GM23338 (cell line): ENCODE data around the gene LDHD. TPM values are rescaled to one million over a fixed set of nuclear protein-coding genes. Genes with fewer than 3 reads are reported as not detected.

Experiments
- ATAC-seq: fragments of 200-7000 bp; cut with Tn5 transposase; 3 replicates; pipeline ENCODE4 v1.9.1; 2020
- DNase-seq: peaks from one replicate; pipeline ENCODE4 v3.0.0-alpha.2; 2015; ENCODE audit warnings: low spot score
- H2AFZ ChIP-seq: fragments of 200-600 bp; sonication (generic); 2 replicates; pipeline ENCODE4 v1.8.0; 2016; ENCODE audit warnings: antibody characterized with exemption, mild to moderate bottlenecking, moderate library complexity
- H3F3A ChIP-seq: fragments of 200-600 bp; sonication (generic); replicated peaks from 2 replicates; pipeline ENCODE4 v1.8.0; 2017; ENCODE audit warnings: antibody characterized with exemption, mixed run types, low read depth
- H3K27ac ChIP-seq: fragments of 200-600 bp; sonication (generic); 2 replicates; pipeline ENCODE4 v1.6.1; 2016; ENCODE audit warnings: low read depth
- H3K27me3 ChIP-seq: fragments of 200-600 bp; sonication (generic); 2 replicates; pipeline ENCODE4 v1.8.0; 2016; ENCODE audit warnings: mild to moderate bottlenecking, mixed run types, moderate library complexity; ENCODE audit not compliant: insufficient read depth
- H3K36me3 ChIP-seq: fragments of 200-600 bp; sonication (generic); 2 replicates; pipeline ENCODE4 v1.8.0; 2016; ENCODE audit warnings: mild to moderate bottlenecking; ENCODE audit not compliant: insufficient read depth
- H3K4me1 ChIP-seq: fragments of 200-600 bp; sonication (generic); 2 replicates; pipeline ENCODE4 v1.8.0; 2016; ENCODE audit warnings: mild to moderate bottlenecking, moderate library complexity; ENCODE audit not compliant: insufficient read depth
- H3K4me2 ChIP-seq: fragments of 200-600 bp; sonication (generic); 2 replicates; pipeline ENCODE4 v1.7.1; 2017; ENCODE audit warnings: mixed run types
- H3K4me3 ChIP-seq: fragments of 200-600 bp; sonication (generic); 2 replicates; pipeline ENCODE4 v1.6.1; 2016; ENCODE audit warnings: mixed run types
- H3K79me2 ChIP-seq: fragments of 200-600 bp; sonication (generic); replicated peaks from 2 replicates; pipeline ENCODE4 v1.8.0; 2017; ENCODE audit warnings: mild to moderate bottlenecking; ENCODE audit not compliant: insufficient read depth
- H3K9me2 ChIP-seq: fragments of 200-600 bp; sonication (generic); 2 replicates; pipeline ENCODE4 v1.8.0; 2017; ENCODE audit not compliant: insufficient read depth
- H4K20me1 ChIP-seq: fragments of 200-600 bp; sonication (generic); replicated peaks from 2 replicates; pipeline ENCODE4 v1.8.0; 2017; ENCODE audit warnings: mild to moderate bottlenecking; ENCODE audit not compliant: insufficient read depth
- H3K27ac Mint-ChIP-seq: 2 replicates; pipeline ENCODE4 v1.8.0; 2020; ENCODE audit warnings: inconsistent platforms, mild to moderate bottlenecking, moderate library complexity, mixed read lengths
- H3K27me3 Mint-ChIP-seq: 3 replicates; pipeline ENCODE4 v1.8.0; 2022; ENCODE audit warnings: low read depth, mild to moderate bottlenecking, moderate library complexity, mixed read lengths, inconsistent platforms; ENCODE audit not compliant: insufficient read depth, poor library complexity
- H3K36me3 Mint-ChIP-seq: 3 replicates; pipeline ENCODE4 v1.8.0; 2021; ENCODE audit warnings: low read depth, mild to moderate bottlenecking, inconsistent platforms, moderate library complexity, mixed read lengths
- H3K4me1 Mint-ChIP-seq: 3 replicates; pipeline ENCODE4 v1.8.0; 2020; ENCODE audit warnings: mild to moderate bottlenecking, inconsistent platforms, mixed read lengths
- H3K4me3 Mint-ChIP-seq: 3 replicates; pipeline ENCODE4 v1.8.0; 2021; ENCODE audit warnings: moderate library complexity, mild to moderate bottlenecking, inconsistent platforms, mixed read lengths
- H3K9me3 Mint-ChIP-seq: 3 replicates; pipeline ENCODE4 v1.8.0; 2020; ENCODE audit warnings: moderate library complexity, mild to moderate bottlenecking, inconsistent platforms, mixed read lengths
- CREB1 ChIP-seq: fragments of 250-450 bp; sonication (Bioruptor Pico); IDR thresholded peaks from 2 replicates; pipeline ENCODE4 v1.5.0; 2020; ENCODE audit warnings: low read depth, mild to moderate bottlenecking, moderate library complexity
- CTCF ChIP-seq, 2 experiments: fragments of 200-600 bp in 1 of 2; sonication (generic) in 1 of 2; conservative IDR thresholded peaks; 2 replicates each; pipeline versions ENCODE4 v1.5.1 to v1.6.1; 2016 to 2017; ENCODE audit warnings: antibody characterized with exemption in 2 of 2, low read depth in 2 of 2, mild to moderate bottlenecking in 2 of 2, moderate library complexity in 1 of 2
- ETS1 ChIP-seq: IDR thresholded peaks from 2 replicates; pipeline ENCODE4 v1.6.1; 2016; ENCODE audit warnings: antibody characterized with exemption
- EZH2 ChIP-seq: fragments of 200-600 bp; sonication (generic); IDR thresholded peaks from one replicate; pipeline ENCODE4 v1.8.0; 2017; ENCODE audit warnings: antibody characterized with exemption, mild to moderate bottlenecking, low read depth; ENCODE audit not compliant: unreplicated experiment
- EZH2phosphoT487 ChIP-seq: fragments of 200-600 bp; sonication (generic); IDR thresholded peaks from one replicate; pipeline ENCODE4 v1.8.1; 2018; ENCODE audit warnings: antibody characterized with exemption; ENCODE audit not compliant: unreplicated experiment
- JUNB ChIP-seq: IDR thresholded peaks from one replicate; pipeline ENCODE4 v1.6.1; 2016; ENCODE audit warnings: antibody characterized with exemption; ENCODE audit not compliant: unreplicated experiment
- NANOG ChIP-seq: IDR thresholded peaks from 2 replicates; pipeline ENCODE4 v1.6.1; 2016; ENCODE audit warnings: antibody characterized with exemption, borderline replicate concordance
- POLR2AphosphoS5 ChIP-seq: IDR thresholded peaks from 2 replicates; pipeline ENCODE4 v1.6.1; 2016; ENCODE audit warnings: antibody characterized with exemption, low read depth
- REST ChIP-seq: IDR thresholded peaks from one replicate; pipeline ENCODE4 v1.6.1; 2018; ENCODE audit warnings: antibody characterized with exemption; ENCODE audit not compliant: unreplicated experiment
- STAT1 ChIP-seq: IDR thresholded peaks from one replicate; pipeline ENCODE4 v1.6.1; 2016; ENCODE audit warnings: antibody characterized with exemption; ENCODE audit not compliant: unreplicated experiment
- ZNF114 ChIP-seq: fragments of 250-450 bp; sonication (Bioruptor Pico); IDR thresholded peaks from 2 replicates; pipeline ENCODE4 v1.5.0; 2020; ENCODE audit warnings: mild to moderate bottlenecking, moderate library complexity
- ZNF331 ChIP-seq: fragments of 250-450 bp; sonication (Bioruptor Pico); IDR thresholded peaks from 2 replicates; pipeline ENCODE4 v1.5.0; 2020; ENCODE audit warnings: low read depth, mild to moderate bottlenecking, moderate library complexity
- ZNF462 ChIP-seq: fragments of 250-450 bp; sonication (Bioruptor Pico); IDR thresholded peaks from 2 replicates; pipeline ENCODE4 v1.5.0; 2020; ENCODE audit warnings: mild to moderate bottlenecking, moderate library complexity
- polyA plus RNA-seq: library from polyadenylated mRNA; unstranded; fragments of >200 nt; fragmentation: Nextera tagmentation; extraction: Ambion mirVana; gene quantifications from 2 replicates; pipeline ENCODE4 v1.2.1, GENCODE V29; 2016
- total RNA-seq: library from RNA; depleted of rRNA; stranded (reverse); fragments of >200 nt; shearing (Covaris generic); gene quantifications from 2 replicates; pipeline ENCODE4 v1.2.3, GENCODE V29; 2014

LDHD gene
- total and polyA plus RNA-seq, 2 experiments from 2014 or later: 5.0 to 7.7 TPM

GRCh38 chr16:75104836-75105235 lies 11.7 kb downstream of the LDHD start:
- peaks cover 4% of the 10 kb centered on the region; the same call in 1 of the 2 replicates for H3K79me2 ChIP-seq
- TF ChIP-seq NANOG (no peak), STAT1 (no peak), EZH2phosphoT487 (no peak), ZNF462 (CRISPR knock-in tag) (no peak), ZNF331 (CRISPR knock-in tag) (no peak), EZH2 (no peak), JUNB (no peak), POLR2AphosphoS5 (no peak), CTCF (conservative IDR thresholded peaks at IDR 0.05; ENCODE audit: low read depth in 2 of 2) (no peak), REST (no peak), ZNF114 (CRISPR knock-in tag) (no peak), ETS1 (no peak), CREB1 (CRISPR knock-in tag) (no peak)
- ATAC-seq (no peak), DNase-seq (no peak)
- no peak overlapping the region for H3K4me2 ChIP-seq
- Mint-ChIP-seq H3K4me1 (peaks cover 36% of the 10 kb centered on the region), H3K36me3 (peaks cover 15% of the 10 kb centered on the region), H3K9me3 (no peaks in the 10 kb centered on the region), H3K27me3 (peaks cover 16% of the 10 kb centered on the region), H3K4me3 (no peak overlapping the region), H3K27ac (no peak overlapping the region)
- peaks cover 5% of the 10 kb centered on the region; the same call in 1 of the 2 replicates for H4K20me1 ChIP-seq
- no peak overlapping the region for H3K4me3 ChIP-seq
- H3F3A ChIP-seq: 0 out of 2 replicates have a peak, but pooled peaks cover 3% of the 10 kb centered on the region
- no peaks in the 10 kb centered on the region for H3K9me2 ChIP-seq
- H3K27me3 ChIP-seq: no peaks in the 10 kb centered on the region
- H3K27ac ChIP-seq: no peak overlapping the region
- no peak overlapping the region for H2AFZ ChIP-seq
- peaks cover 17% of the 10 kb centered on the region for H3K4me1 ChIP-seq
- H3K36me3 ChIP-seq: no peaks in the 10 kb centered on the region
